GM10266 (cell line): ENCODE data around the gene GZMM.

Experiments used
- DNase-seq: peaks from one replicate; pipeline ENCODE4 v3.0.0; 2012; ENCODE audit errors: extremely low spot score
- TF ChIP-seq, protein P1 (sequence below): IDR thresholded peaks from 2 replicates; pipeline ENCODE4 v1.5.1; 2012; ENCODE audit warnings: mild to moderate bottlenecking, low read depth; ENCODE audit not compliant: control insufficient read depth, insufficient read depth; ENCODE audit errors: missing control alignments

The GZMM gene

DNA sequence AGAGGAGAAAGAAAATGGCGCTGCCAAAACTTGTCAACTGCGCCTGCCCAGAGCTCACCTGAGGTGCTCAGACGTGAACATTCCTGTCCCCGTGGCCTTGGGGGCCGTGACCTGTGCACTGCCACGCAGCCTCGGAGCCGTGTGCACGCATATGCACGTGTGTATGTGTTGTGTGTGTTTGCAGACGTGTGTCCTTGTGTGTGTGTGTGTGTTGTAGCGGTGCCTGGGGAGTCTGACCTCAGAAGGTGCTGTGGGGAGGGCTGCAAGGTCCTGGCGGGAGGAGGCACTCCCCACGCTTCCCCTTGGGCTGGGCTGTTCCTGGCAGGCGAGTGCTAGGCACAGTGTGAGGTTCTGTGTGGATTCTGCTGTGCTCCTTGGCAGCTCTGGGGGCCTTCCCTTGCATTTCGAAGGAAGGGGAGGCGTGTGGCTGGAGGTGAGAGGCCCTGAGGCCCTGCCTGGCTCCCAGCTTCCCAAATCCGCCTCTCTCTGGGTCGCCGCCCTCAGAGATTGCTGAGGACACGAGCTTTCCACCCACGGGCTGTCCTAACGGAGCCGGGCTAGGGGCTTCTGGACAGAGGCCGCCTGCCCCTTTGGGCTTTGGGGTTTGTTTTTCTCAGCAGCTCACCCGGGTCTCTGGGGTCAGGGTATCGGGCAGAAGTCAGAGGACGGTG, 33.0 kb downstream of the GZMM start:
- TF ChIP-seq, protein P1, sequence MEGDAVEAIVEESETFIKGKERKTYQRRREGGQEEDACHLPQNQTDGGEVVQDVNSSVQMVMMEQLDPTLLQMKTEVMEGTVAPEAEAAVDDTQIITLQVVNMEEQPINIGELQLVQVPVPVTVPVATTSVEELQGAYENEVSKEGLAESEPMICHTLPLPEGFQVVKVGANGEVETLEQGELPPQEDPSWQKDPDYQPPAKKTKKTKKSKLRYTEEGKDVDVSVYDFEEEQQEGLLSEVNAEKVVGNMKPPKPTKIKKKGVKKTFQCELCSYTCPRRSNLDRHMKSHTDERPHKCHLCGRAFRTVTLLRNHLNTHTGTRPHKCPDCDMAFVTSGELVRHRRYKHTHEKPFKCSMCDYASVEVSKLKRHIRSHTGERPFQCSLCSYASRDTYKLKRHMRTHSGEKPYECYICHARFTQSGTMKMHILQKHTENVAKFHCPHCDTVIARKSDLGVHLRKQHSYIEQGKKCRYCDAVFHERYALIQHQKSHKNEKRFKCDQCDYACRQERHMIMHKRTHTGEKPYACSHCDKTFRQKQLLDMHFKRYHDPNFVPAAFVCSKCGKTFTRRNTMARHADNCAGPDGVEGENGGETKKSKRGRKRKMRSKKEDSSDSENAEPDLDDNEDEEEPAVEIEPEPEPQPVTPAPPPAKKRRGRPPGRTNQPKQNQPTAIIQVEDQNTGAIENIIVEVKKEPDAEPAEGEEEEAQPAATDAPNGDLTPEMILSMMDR: no peak
- DNase-seq: no peak

- TF ChIP-seq, protein P1: no peak
- no peak for DNase-seq
These were observed 33.9 kb downstream of the GZMM start for GRCh38 chr19:577439-578392.

GRCh38 chr19:579111-579841, 35.4 kb downstream of the GZMM start:
- TF ChIP-seq, protein P1: no peak
- DNase-seq: no peak

- TF ChIP-seq, protein P1: no peak
These were observed 35.9 kb downstream of the GZMM start for GRCh38 chr19:579842-580155.

DNA sequence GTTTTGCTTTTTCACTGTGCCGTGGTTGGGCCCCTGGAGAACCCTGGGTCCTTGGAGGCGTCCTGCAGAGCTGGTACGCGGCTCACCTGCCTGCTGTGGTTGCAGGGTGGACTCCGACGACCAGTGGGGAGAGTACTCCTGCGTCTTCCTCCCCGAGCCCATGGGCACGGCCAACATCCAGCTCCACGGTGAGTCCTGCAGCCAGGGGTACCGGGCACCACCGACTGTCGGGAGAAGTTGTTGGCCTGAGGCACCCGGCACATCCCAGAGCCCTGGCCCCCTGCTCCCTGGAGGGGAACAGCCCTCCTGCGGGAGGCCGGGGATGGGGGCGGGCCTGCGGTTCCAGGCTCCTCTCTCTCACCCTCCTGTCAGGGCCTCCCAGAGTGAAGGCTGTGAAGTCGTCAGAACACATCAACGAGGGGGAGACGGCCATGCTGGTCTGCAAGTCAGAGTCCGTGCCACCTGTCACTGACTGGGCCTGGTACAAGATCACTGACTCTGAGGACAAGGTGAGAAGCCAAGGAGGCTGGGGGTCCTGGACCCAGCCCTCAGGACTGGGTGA, 36.5 kb downstream of the GZMM start:
- DNase-seq: no peak
- TF ChIP-seq, protein P1: no peak

More at GRCh38 chr19:579842-580155, 35.9 kb downstream of the GZMM start:
- DNase-seq: no peak

DNA sequence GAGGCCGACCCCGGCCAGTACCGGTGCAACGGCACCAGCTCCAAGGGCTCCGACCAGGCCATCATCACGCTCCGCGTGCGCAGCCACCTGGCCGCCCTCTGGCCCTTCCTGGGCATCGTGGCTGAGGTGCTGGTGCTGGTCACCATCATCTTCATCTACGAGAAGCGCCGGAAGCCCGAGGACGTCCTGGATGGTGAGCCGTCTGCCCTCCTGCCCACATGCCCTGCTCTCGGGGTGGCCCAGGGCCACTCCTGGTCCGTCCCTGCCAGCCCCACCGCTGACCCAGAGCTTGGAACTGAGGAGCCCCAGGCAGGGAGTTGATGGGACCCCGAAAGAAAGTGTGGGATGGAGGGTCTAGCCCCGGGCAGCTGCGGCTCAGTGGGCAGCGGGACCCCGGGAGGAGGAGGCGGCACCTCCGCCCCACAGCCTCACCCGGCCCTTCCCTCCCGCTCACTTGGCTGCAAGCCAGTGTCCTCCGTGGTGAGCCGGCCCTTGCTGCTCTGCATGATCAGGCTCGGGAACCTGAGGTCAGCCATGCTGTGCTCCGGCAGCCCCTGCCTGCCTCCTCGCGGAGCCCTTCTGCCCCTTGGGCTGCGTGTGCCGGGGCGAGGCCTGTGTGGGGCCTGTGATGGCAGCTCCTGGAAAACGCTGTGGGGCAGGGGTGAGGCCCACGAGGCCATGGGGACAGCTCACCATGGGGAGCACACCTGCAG, 37.7 kb downstream of the GZMM start:
- TF ChIP-seq, protein P1: no peak

More for the DNA sequence above, 37.7 kb downstream of the GZMM start:
- DNase-seq: no peak
